ENCODE data around the gene EN2.

The EN2 gene

DNA sequence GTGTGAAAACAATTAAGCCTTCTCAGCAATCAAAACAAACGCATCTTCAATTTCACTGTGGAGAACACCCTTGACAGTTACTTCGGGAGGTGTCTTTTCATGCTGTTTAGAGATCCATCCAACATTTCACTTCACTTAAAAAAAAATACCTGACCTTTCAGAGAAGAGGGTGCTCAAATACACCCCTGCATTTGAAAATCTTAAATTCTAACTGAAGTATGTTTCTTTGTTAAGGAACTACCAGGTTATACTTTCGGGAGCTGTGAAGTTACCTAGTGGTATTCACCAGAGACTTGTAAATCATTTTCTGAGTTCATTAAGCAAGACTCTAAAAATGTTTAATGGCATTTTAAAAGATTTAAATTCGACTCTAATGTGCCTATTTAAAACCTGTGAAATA lies 49.6 kb downstream of the EN2 start:
- no peak for DNase-seq (ENCODE audit: low read depth in 1 of 2, low spot score in 1 of 2)

DNA sequence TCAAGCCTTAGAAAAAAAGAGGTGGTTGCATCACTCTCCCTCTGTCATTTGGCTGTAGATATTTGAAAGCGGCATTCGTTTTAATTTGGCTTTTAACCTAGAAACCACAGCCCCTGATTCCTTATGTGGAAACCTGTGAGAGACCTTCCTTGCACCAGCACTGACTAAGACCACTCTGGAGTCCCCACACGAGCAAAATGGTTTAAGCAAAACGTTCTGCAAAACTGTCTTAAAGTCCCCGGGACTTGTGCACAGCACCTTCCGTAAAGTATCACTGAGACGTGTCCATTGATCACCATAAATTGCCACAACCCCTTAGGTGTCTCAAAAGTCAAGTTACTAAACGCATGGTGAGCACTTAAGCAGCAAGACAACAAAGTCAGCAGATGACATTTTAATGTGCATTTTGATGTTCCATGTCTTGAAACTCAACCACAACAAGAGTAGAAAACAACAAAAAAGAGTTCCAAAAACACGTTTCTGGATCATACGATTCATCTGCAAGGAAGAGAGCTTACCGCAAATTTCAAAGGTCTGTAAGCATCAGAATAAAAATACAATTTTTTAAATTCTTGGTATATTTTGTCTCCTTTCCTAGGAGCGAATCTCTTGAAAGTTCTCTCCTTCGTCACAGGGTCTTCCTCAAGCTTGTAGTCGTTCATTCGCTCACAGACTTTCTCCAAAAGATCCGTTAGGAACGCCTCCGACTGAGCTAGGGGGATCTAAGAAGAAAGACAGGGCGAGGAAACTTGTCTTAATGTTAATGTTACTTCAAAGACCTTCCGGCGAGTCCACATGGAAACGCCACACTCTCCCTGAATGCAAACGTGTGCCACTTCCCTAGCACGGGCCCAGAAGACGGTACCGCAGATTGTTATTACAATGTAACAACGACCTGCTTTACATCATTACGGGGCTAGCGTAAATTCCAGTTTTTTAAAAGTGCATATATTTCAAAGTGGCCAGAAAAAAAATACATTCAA lies 50.7 kb downstream of the EN2 start:
- DNase-seq (ENCODE audit: low read depth in 1 of 2, low spot score in 1 of 2) = no peak

DNA sequence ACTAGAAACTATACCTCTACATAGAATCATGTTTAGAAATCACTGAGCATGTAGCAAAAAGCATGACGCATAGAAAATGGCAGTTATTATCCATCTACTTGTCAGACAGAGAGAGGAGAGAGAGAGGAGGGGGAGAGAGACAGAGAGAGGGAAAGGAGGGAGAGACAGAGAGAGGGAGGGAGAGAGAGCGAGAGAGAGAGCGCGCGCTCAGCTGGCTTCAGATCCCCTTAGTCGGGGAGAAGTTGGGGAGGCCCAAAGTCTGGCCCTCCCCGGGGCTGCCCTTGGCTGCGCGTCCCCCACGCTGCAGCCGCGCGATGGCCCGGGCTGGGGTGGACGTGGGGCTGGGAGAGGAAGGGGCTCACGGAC lies 51.4 kb downstream of the EN2 start:
- DNase-seq (ENCODE audit: low read depth in 1 of 2, low spot score in 1 of 2) = no peak

DNA sequence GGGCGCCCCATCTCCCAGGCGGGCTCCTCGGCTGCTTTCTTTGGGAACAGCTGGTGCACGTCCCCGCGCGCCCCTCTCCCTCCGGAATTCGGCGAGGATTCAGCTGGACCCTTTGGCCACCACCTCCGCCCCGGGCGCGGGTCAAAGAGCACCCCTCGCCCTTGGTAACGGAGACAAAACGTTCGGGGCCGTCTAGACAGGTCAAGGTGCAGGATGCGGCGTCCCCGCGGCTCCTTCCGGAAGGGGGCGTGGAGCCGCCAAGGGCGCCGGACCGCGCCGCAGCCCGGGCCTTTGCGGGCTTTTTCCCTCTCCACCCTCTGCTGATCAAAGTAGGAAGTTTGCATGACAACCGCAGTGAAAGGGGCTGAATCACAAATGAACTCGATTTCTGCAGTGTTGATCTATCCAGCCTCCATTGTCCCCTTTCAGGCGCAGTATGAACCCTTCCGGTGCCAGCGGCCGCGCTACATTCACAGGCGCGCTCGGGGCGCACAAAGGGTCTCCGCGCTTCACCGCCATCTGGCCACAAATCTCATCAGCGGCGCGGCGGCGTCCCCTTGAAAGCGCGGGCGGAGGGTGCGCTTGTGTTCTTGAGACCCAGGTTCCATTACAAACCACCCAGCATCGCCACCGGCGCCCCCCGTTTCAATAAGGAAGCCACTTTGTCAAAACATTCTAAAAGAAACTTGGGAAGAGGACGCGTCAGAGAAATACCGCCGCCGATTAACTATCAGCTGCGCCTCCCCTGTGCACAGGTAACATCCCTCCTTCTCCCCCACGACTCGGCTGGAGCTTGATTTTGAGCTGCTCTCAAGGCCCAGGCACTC lies 52.0 kb downstream of the EN2 start:
- DNase-seq (ENCODE audit: low read depth in 1 of 2, low spot score in 1 of 2) = no peak

DNA sequence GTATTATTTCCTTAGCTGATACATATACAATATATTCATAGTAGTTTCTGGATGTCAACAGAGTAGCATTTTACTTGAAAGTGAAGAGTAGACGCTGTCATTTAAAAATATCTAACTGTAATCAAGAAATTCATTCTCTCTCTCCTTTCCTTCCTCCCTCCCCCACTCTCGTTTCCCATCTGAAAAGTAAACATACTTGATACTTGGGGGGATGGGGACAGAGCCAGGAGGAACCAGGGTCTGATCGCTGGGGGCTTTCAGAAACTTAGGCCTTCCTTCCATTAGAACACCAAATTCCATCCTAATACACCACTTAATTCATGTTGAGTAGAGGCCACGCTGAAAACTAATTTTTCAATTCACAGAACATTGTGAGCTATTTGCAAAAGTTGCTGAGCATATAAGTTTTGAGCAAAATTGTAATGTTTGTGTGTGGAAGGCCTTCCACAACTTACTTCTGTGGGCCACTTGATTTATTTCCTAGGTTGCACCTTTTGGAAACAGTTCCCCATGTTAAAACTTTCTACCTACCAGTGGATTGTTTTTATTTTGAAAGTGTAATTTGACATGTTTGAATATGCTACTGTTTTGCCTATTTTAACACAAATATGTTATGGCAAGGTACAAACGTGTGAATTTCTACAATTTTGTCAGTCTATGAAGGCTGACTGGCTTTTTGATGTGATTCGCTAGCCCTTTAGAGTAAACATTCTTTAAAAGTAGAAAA lies 53.2 kb downstream of the EN2 start:
- DNase-seq (ENCODE audit: low read depth in 1 of 2, low spot score in 1 of 2) = no peak

DNA sequence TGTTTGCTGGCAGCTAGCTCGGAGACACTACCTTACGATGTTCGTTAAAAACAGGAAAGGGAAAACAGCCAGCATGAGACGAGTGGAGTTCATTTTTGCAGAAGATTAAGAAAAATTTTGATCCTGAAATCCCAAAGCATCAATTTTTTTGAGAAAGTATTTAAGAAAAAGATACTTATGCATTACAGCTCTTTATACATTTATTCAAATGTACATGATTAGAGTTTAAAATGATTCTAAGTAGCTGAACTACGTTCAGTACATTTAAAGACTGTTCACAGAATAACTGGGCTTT lies 53.7 kb downstream of the EN2 start:
- no peak for DNase-seq (ENCODE audit: low read depth in 1 of 2, low spot score in 1 of 2)

DNA sequence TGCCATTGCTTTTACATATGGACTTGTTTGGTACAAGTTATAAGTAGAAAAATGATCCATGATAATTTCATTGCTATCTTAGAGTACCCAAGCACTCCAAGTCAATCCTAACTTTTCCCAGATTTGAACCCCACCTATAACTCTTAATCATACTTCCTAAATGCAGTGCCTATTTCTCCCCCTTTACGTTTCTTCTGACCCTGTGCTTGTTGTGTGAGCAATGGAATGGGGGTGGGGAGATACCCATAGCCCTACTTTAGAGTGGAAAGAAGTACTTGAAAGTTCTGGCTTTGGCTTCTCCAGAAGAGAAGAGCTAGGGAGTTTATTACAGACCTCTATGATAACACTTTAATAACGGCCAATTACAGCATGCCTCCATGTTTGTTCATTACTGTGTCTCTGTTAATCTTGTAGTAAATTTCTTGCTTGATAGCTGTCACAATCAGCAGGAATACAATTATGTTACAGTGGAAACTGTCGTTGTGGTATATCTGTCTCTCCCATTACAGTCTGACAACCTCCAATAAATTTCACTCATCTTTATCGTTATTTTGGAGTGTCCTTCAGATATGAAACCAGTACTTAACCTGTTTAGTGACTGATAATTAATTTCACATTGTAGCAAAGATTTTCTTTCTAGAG lies 54.4 kb downstream of the EN2 start:
- no peak for DNase-seq (ENCODE audit: low read depth in 1 of 2, low spot score in 1 of 2)

DNA sequence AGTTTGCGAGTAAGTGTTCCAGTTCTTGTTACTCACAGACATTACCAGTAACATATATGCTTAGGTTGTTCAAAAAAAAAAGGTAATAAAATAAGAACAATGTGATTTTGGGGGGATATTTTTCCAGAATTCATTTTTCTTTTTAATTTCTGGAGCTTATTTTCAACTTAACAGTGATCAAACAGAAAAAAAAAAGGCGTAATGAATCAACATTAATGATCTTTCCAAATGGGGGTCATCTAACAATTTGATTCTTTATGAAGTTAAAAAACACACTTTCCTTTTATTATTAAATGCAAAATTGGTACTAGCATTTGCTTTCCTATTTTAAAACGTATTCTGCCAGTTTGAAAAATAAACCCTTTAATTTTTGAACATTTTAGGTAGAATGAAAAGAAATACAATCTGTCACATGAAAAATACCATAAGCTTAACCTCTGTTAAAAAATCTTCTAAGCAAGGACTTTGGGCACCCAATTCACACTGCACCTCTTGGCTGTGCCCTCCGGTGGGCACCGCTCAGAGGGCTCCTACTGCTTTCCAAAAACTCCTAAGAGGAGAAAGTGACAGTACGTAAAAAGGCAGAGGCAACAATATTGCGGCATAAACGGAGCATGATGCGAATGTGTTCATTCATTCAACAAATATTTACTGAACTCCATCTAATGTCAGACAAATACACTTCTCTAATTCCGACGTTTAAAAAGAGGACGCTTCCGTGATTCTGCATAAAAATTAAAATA lies 55.8 kb downstream of the EN2 start:
- DNase-seq (ENCODE audit: low read depth in 1 of 2, low spot score in 1 of 2) = no peak

DNA sequence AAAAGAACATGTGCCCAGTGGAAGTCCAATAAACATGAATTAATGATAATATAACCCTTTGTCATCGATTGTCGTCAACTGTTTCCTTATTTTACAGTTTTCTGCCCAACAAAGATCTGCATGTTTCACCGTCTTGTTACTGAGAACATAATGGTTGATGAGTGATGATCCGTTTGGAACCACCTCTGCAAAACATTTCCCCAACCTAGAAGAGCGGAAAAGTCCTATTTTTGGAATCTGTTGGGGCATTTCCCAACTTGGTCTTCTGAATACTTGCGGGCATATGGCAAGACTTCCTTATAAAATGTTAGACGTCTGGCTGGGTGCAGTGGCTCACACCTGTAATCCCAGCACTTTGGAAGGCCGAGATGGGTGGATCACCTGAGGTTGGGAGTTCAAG lies 56.4 kb downstream of the EN2 start:
- no peak for DNase-seq (ENCODE audit: low read depth in 1 of 2, low spot score in 1 of 2)

All from activated T-helper 1 cell treated with anti-CD3 and anti-CD28 coated beads, Interleukin-2, amount 50 U/mL, for 16 hours (primary cell).